ENCODE measurements around the gene PGBD1. TPM values are rescaled to one million over a fixed set of nuclear protein-coding genes. Genes with fewer than 3 reads are reported as not detected.

PGBD1 gene
- polyA plus RNA-seq, 1 of the 3 experiments (the other 2 are of a cell fraction), result 2.5 TPM

- no peak overlapping the region for H3K27ac ChIP-seq (ENCODE audit: low read depth in 2 of 2, low read length in 1 of 2)
- no peak overlapping the region for H3K4me3 ChIP-seq (ENCODE audit: low read depth in 2 of 2, low read length in 1 of 2)
- CTCF ChIA-PET, result no interaction called here
- H3K4me1 ChIP-seq (ENCODE audit: control insufficient read depth in 1 of 2, insufficient read depth in 2 of 2, low read depth in 1 of 2, low read length in 1 of 2), result peaks cover 5 to 12% of the 10 kb centered on the region in 2 experiments; a peak in 3 of 4 replicates
- H3K9me3 ChIP-seq, result no peaks in the 10 kb centered on the region
- no peaks in the 10 kb centered on the region for H3K27me3 ChIP-seq (ENCODE audit: insufficient read depth)
- no peaks in the 10 kb centered on the region for H4K20me1 ChIP-seq (ENCODE audit: insufficient read depth)
- H3K9ac ChIP-seq, result no peak overlapping the region
- DNase-seq, result no peak
- H3F3A ChIP-seq (replicated peaks; ENCODE audit: insufficient read depth), result no peaks in the 10 kb centered on the region
- H3K4me2 ChIP-seq, result no peak overlapping the region
- no peak overlapping the region for H2AFZ ChIP-seq (ENCODE audit: low read depth)
- peaks cover 19% of the 10 kb centered on the region for H3K79me2 ChIP-seq (ENCODE audit: insufficient read depth)
- TF ChIP-seq CTCF (IDR thresholded peaks at IDR 0.05) (no peak), FOSL2 (IDR thresholded peaks at IDR 0.05; ENCODE audit: borderline replicate concordance, low read depth) (no peak), TAF1 (IDR thresholded peaks at IDR 0.05; ENCODE audit: borderline replicate concordance, low read depth, low read length) (no peak), FOXM1 (IDR thresholded peaks at IDR 0.05; ENCODE audit: low read depth) (no peak), TEAD4 (IDR thresholded peaks at IDR 0.05; ENCODE audit: borderline replicate concordance, insufficient read depth) (no peak), RAD21 (IDR thresholded peaks at IDR 0.05; ENCODE audit: low read length) (no peak), EZH2phosphoT487 (IDR thresholded peaks at IDR 0.05; ENCODE audit: borderline replicate concordance, low read depth) (no peak), RCOR1 (IDR thresholded peaks at IDR 0.05; ENCODE audit: low read length) (no peak), POLR2AphosphoS5 (IDR thresholded peaks at IDR 0.05; ENCODE audit: low read depth, low read length) (no peak)
- TF ChIP-seq, protein P1, sequence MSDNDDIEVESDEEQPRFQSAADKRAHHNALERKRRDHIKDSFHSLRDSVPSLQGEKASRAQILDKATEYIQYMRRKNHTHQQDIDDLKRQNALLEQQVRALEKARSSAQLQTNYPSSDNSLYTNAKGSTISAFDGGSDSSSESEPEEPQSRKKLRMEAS (IDR thresholded peaks at IDR 0.05; ENCODE audit: low read depth), result no peak
- no peaks in the 10 kb centered on the region for H3K9me2 ChIP-seq
- peaks cover 0 to 7% of the 10 kb centered on the region in 2 experiments for H3K36me3 ChIP-seq (replicated peaks in 1 of 2; ENCODE audit: control insufficient read depth in 1 of 2, insufficient read depth in 2 of 2, low read length in 1 of 2)
- WGBS (ENCODE audit: low lambda C conversion rate), result 60% methylated on average over 1 of the region's 1 CpG
- POLR2A ChIA-PET, result interaction anchor here (3.2 kb wide), 1 partner anchor 12 kb away, joined by 29 read pairs; the partner anchor contains the start of gene ZSCAN26
These were observed 27.3 kb upstream of the PGBD1 start for GRCh38 chr6:28254121-28254519.

DNA sequence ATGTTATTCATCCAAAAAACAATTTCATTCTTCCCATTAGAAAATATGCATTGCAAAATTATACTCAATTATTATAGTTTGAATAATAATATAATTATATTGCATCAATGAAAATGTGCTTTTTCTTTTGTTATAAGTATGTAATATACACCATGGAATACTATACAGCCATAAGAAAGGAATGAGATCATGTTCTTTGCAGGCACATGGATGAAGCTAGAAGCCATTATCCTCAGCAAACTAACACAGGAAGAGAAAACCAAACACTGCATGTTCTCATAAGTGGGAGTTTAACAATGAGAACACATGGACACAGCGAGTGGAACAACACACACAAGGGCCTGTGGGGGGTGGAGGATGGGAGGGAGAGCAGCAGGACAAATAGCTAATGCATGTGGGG is 24.3 kb upstream of the PGBD1 start:
- no peak for DNase-seq
- H3K4me1 ChIP-seq (ENCODE audit: control insufficient read depth in 1 of 2, insufficient read depth in 2 of 2, low read depth in 1 of 2, low read length in 1 of 2), result peaks cover 0 to 6% of the 10 kb centered on the region in 2 experiments; a peak in 1 of 4 replicates
- H3K27me3 ChIP-seq (ENCODE audit: insufficient read depth), result no peaks in the 10 kb centered on the region
- H3K79me2 ChIP-seq (ENCODE audit: insufficient read depth), result no peaks in the 10 kb centered on the region
- H3K36me3 ChIP-seq (replicated peaks in 1 of 2; ENCODE audit: control insufficient read depth in 1 of 2, insufficient read depth in 2 of 2, low read length in 1 of 2), result no peaks in the 10 kb centered on the region
- ChIA-PET CTCF (interaction anchor here (0.5 kb wide), 1 partner anchor 42 kb away, joined by 3 read pairs; no protein-coding TSS in a partner anchor), POLR2A (no interaction called here)
- no peak for TF ChIP-seq SMC3 (IDR thresholded peaks at IDR 0.05; ENCODE audit: low read depth, low read length)
- TF ChIP-seq YY1 (IDR thresholded peaks at IDR 0.05; ENCODE audit: low read depth), result no peak
- TF ChIP-seq GATA2 (CRISPR knock-in tag; IDR thresholded peaks at IDR 0.05), result no peak
- no peak for TF ChIP-seq EZH2phosphoT487 (IDR thresholded peaks at IDR 0.05; ENCODE audit: borderline replicate concordance, low read depth)
- TF ChIP-seq TAF1 (IDR thresholded peaks at IDR 0.05; ENCODE audit: borderline replicate concordance, low read depth, low read length), result no peak
- TF ChIP-seq, protein P2, sequence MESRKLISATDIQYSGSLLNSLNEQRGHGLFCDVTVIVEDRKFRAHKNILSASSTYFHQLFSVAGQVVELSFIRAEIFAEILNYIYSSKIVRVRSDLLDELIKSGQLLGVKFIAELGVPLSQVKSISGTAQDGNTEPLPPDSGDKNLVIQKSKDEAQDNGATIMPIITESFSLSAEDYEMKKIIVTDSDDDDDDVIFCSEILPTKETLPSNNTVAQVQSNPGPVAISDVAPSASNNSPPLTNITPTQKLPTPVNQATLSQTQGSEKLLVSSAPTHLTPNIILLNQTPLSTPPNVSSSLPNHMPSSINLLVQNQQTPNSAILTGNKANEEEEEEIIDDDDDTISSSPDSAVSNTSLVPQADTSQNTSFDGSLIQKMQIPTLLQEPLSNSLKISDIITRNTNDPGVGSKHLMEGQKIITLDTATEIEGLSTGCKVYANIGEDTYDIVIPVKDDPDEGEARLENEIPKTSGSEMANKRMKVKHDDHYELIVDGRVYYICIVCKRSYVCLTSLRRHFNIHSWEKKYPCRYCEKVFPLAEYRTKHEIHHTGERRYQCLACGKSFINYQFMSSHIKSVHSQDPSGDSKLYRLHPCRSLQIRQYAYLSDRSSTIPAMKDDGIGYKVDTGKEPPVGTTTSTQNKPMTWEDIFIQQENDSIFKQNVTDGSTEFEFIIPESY (IDR thresholded peaks at IDR 0.05; ENCODE audit: borderline replicate concordance, low read depth), result no peak
- no peak for TF ChIP-seq ELF1 (IDR thresholded peaks at IDR 0.05)
- TF ChIP-seq CTCF (IDR thresholded peaks at IDR 0.05), result no peak
- TF ChIP-seq RXRA (IDR thresholded peaks at IDR 0.05; ENCODE audit: borderline replicate concordance, low read depth), result no peak
- no peak for TF ChIP-seq MXI1 (IDR thresholded peaks at IDR 0.05; ENCODE audit: low read depth, low read length)
- no peak for TF ChIP-seq JUND (IDR thresholded peaks at IDR 0.05)
- no peaks in the 10 kb centered on the region for H3K9me3 ChIP-seq
- H4K20me1 ChIP-seq (ENCODE audit: insufficient read depth), result no peaks in the 10 kb centered on the region
- no peak overlapping the region for H3K27ac ChIP-seq (ENCODE audit: low read depth in 2 of 2, low read length in 1 of 2)
- H3K4me3 ChIP-seq (ENCODE audit: low read depth in 2 of 2, low read length in 1 of 2), result no peak overlapping the region
- no peak overlapping the region for H2AFZ ChIP-seq (ENCODE audit: low read depth)
- WGBS (ENCODE audit: low lambda C conversion rate), result no CpG with 5 or more reads among the region's 1 CpG
- H3F3A ChIP-seq (replicated peaks; ENCODE audit: insufficient read depth), result no peaks in the 10 kb centered on the region
- H3K9me2 ChIP-seq, result no peaks in the 10 kb centered on the region
- H3K9ac ChIP-seq, result no peak overlapping the region
- no peak overlapping the region for H3K4me2 ChIP-seq
